Neural progenitor cell (in vitro differentiated cells): Measurements from ENCODE around the gene MIER2. TPM values are rescaled to one million over a fixed set of nuclear protein-coding genes. Genes with fewer than 3 reads are reported as not detected.

Experiments
- total RNA-seq: library from RNA; depleted of rRNA; stranded (reverse); fragments of >200 nt; gene quantifications from 2 replicates; pipeline ENCODE4 v1.2.3, GENCODE V29; 2015; ENCODE audit warnings: low replicate concordance

Gene MIER2
- total RNA-seq, 1 donor from 2014 or later = 12.9 TPM

Other genes with a start within 250 kb of the MIER2 start
- gene OR4F17, start 237.7 kb downstream of the MIER2 start, total RNA-seq = not detected in 2 replicates
- 2.5 TPM in 1 of 2 replicates, not detected in the other for gene PLPP2, start 53.4 kb downstream of the MIER2 start, total RNA-seq
- 2.3 and 18.6 TPM in 2 replicates for gene C2CD4C, start 64.4 kb upstream of the MIER2 start, total RNA-seq
- 3.2 and 15.9 TPM in 2 replicates for gene SHC2, start 116.2 kb upstream of the MIER2 start, total RNA-seq
- 0.09 TPM in 1 of 2 replicates, not detected in the other for gene MADCAM1, start 151.7 kb upstream of the MIER2 start, total RNA-seq
- gene TPGS1, start 162.7 kb upstream of the MIER2 start, total RNA-seq = 9.4 and 31.1 TPM in 2 replicates
- gene CDC34, start 187.0 kb upstream of the MIER2 start, total RNA-seq = 42.5 and 92.6 TPM in 2 replicates
- not detected in 2 replicates for gene GZMM, start 199.3 kb upstream of the MIER2 start, total RNA-seq
- gene BSG, start 227.8 kb upstream of the MIER2 start, total RNA-seq = 330 and 913 TPM in 2 replicates
- 0.06 TPM in 1 of 2 replicates, not detected in the other for gene HCN2, start 245.1 kb upstream of the MIER2 start, total RNA-seq